Measurements from ENCODE around the gene ACTR1A. TPM values are rescaled to one million over a fixed set of nuclear protein-coding genes. Genes with fewer than 3 reads are reported as not detected.

ACTR1A gene
- total and polyA plus RNA-seq, 7 experiments from 2014 or later, result 47.5 to 69.4 (median 58.9) TPM

DNA sequence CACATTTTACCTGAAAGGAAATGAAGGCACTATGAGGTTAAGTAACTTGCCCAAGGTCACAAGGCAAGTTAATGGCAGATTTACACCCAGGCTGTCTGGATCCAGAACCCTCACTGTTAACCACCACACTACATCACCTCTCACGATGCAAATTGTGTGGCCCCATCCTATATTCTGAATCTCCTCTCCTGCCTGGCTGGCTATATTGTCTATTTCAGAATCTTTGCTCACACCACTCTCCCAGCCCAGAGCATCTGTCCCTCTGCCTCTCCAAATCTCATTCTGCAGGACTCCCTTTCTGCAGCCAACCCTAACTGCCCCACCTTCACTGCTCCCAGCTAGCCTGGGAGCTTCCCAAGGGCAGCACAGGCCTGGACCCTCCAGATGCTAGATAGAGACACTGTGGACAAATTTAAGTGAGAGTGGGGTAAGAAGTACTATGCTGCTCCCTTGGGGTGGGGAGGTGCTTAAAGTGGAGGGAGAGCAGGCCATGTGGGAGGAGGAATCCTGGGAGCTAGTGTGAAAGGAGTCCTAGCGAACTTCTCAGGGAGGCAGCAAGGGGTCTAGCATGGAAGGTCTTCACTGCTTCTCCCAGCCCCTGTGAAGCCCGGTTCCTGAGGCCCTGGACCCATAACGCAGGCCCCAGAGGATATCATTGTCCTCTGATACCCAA is 70.9 kb downstream of the ACTR1A start:
- Mint-ChIP-seq H3K4me3 (peak overlapping the region; percentile 81 to 96 (median 93)), H3K27me3 (no peaks in the 10 kb centered on the region), H3K9me3 (peaks cover 0 to 6% (median 0%) of the 10 kb centered on the region in 11 donors), H3K36me3 (peaks cover 0 to 3% (median 0%) of the 10 kb centered on the region in 5 donors), H3K27ac (peak overlapping the region; percentile 77 to 97 (median 92)), H3K4me1 (peaks cover 33 to 52% (median 43%) of the 10 kb centered on the region in 7 donors)
- Histone ChIP-seq H3K4me3 (ENCODE audit: low read length) (peak overlapping the region; percentile 96), H3K9me3 (ENCODE audit: control insufficient read depth in 2 of 3, low read length in 3 of 3) (no peaks in the 10 kb centered on the region), H3K36me3 (ENCODE audit: control insufficient read depth in 2 of 3, insufficient read depth in 3 of 3, low read length in 3 of 3) (peaks cover 0 to under 1% (median 0%) of the 10 kb centered on the region in 3 experiments), H3K4me1 (ENCODE audit: control insufficient read depth in 2 of 2, insufficient read depth in 2 of 2, low read length in 2 of 2) (peaks cover 28 to 43% of the 10 kb centered on the region in 2 donors), H3K27ac (ENCODE audit: low read depth, low read length) (peak overlapping the region; percentile 80), H3K27me3 (ENCODE audit: control insufficient read depth in 2 of 2, insufficient read depth in 2 of 2, low read length in 2 of 2) (no peaks in the 10 kb centered on the region)
- intact Hi-C loops (cut with micrococcal nuclease), result loop anchor here (1.0 to 10.0 kb wide), 8 partner anchors 10 to 617 kb away; partner anchors contain the start of genes ACTR1A (in 2 of the 2), NOLC1 (in 1 of the 2) and OGA (in 1 of the 2)
- ChIA-PET POLR2A (interaction anchor here (1.0 to 8.1 kb wide), 10 partner anchors 9 to 213 kb away, joined by 3 to 157 read pairs (median 6); partner anchors contain the start of genes ACTR1A, C10orf95, FBXL15 and TRIM8), CTCF (interaction anchor here (1.3 to 2.2 kb wide), 3 partner anchors 10 to 71 kb away, joined by 3 to 20 read pairs (median 9); partner anchors contain the start of genes ACTR1A and FBXL15)
- DNase-seq (no peak), ATAC-seq (no peak)

DNA sequence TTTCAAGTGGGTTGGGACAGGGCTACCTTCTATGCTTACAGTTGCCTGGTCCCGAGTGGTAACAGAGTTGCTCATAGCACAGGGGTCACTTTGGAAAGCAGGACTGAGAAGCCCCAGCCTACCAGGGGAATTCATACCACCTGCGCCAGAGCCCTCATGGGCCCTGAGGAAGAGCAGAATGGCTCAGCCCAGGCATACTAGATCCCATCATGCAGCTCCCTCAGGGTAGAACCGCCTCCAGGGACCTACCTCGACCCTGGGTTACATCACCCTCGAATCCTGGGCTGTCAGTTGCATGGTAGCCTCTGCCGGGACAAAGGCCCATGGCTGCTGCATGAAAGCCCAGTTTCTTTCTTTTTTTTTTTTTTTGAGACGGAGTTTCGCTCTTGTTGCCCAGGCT is 73.0 kb downstream of the ACTR1A start:
- Mint-ChIP-seq H3K36me3 (peaks cover 0 to 7% (median 0%) of the 10 kb centered on the region in 5 donors), H3K27me3 (no peaks in the 10 kb centered on the region), H3K4me3 (no peak overlapping the region), H3K4me1 (peaks cover 16 to 38% (median 31%) of the 10 kb centered on the region in 7 donors), H3K27ac (peak overlapping the region in 1 of 9 donors; percentile 28), H3K9me3 (peaks cover 0 to 6% (median 0%) of the 10 kb centered on the region in 11 donors)
- H3K36me3 ChIP-seq (ENCODE audit: control insufficient read depth in 2 of 3, insufficient read depth in 3 of 3, low read length in 3 of 3), result peaks cover 0 to 9% (median 0%) of the 10 kb centered on the region in 3 experiments
- no peak overlapping the region for H3K4me3 ChIP-seq (ENCODE audit: low read length)
- H3K4me1 ChIP-seq (ENCODE audit: control insufficient read depth in 2 of 2, insufficient read depth in 2 of 2, low read length in 2 of 2), result peaks cover 13 to 27% of the 10 kb centered on the region in 2 donors
- no peak overlapping the region for H3K27ac ChIP-seq (ENCODE audit: low read depth, low read length)
- ChIA-PET POLR2A (interaction anchor here (1.1 kb wide), 1 partner anchor 33 kb away, joined by 3 read pairs; no protein-coding TSS in a partner anchor), CTCF (no interaction called here)
- ATAC-seq, result no peak
- no peak for DNase-seq
- H3K9me3 ChIP-seq (ENCODE audit: control insufficient read depth in 2 of 3, low read length in 3 of 3), result no peaks in the 10 kb centered on the region
- H3K27me3 ChIP-seq (ENCODE audit: control insufficient read depth in 2 of 2, insufficient read depth in 2 of 2, low read length in 2 of 2), result no peaks in the 10 kb centered on the region
- intact Hi-C loops (cut with micrococcal nuclease), result no loop called here

Small RNAs within 50 kb of the gene (microRNA-seq; reads per million reads assigned to microRNA genes)
- 34,928 reads per million, percentile 96 among the genes with 10 or more reads in this experiment for gene MIR146B (ENCODE audit: borderline microRNAs expressed)

Other genes starting within 250 kb of the ACTR1A start
- 100 to 1,000 TPM; 146 to 271 (median 222) TPM for gene NFKB2, start 107.0 kb downstream of the ACTR1A start, total RNA-seq
- 10 to 100 TPM in 1 of 2 donors, 1 to 10 TPM in 1; 8.7 to 13.1 TPM for gene NFKB2, start 107.0 kb downstream of the ACTR1A start, polyA plus RNA-seq
- 10 to 100 TPM in 3 of 5 experiments, 1 to 10 TPM in 2; 3.5 to 16.9 (median 11.2) TPM for gene PSD, start 83.9 kb downstream of the ACTR1A start, total RNA-seq
- 1 to 10 TPM; 3.9 to 4.5 TPM for gene PSD, start 83.9 kb downstream of the ACTR1A start, polyA plus RNA-seq
- 10 to 100 TPM; 10.8 to 21.0 (median 14.1) TPM for gene FBXL15, start 81.9 kb downstream of the ACTR1A start, total RNA-seq
- 10 to 100 TPM; 26.7 to 40.4 TPM for gene FBXL15, start 81.9 kb downstream of the ACTR1A start, polyA plus RNA-seq
- 10 to 100 TPM; 27.0 to 69.0 (median 31.9) TPM for gene CUEDC2, start 70.1 kb downstream of the ACTR1A start, total RNA-seq
- 10 to 100 TPM; 60.1 to 67.2 TPM for gene CUEDC2, start 70.1 kb downstream of the ACTR1A start, polyA plus RNA-seq
- under 1 TPM in 4 of 5 experiments, not detected in 1; 0.19 to 0.78 (median 0.51) TPM for gene C10orf95, start 51.2 kb downstream of the ACTR1A start, total RNA-seq
- under 1 TPM; 0.32 to 0.41 TPM for gene C10orf95, start 51.2 kb downstream of the ACTR1A start, polyA plus RNA-seq
- 10 to 100 TPM; 10.7 to 17.5 (median 16.1) TPM for gene SUFU, start 1.3 kb upstream of the ACTR1A start, total RNA-seq
- gene SUFU, start 1.3 kb upstream of the ACTR1A start, polyA plus RNA-seq, result 10 to 100 TPM in 1 of 2 donors, 1 to 10 TPM in 1; 2.9 to 10.8 TPM
- 10 to 100 TPM; 55.2 to 88.7 (median 59.1) TPM for gene TRIM8, start 141.8 kb upstream of the ACTR1A start, total RNA-seq
- 10 to 100 TPM; 23.9 to 50.5 TPM for gene TRIM8, start 141.8 kb upstream of the ACTR1A start, polyA plus RNA-seq
- gene ARL3, start 211.7 kb upstream of the ACTR1A start, total RNA-seq, result 1 to 10 TPM; 1.3 to 5.1 (median 2.9) TPM
- 1 to 10 TPM; 2.2 to 3.4 TPM for gene ARL3, start 211.7 kb upstream of the ACTR1A start, polyA plus RNA-seq
- gene SFXN2, start 211.9 kb upstream of the ACTR1A start, total RNA-seq, result 10 to 100 TPM; 11.6 to 32.1 (median 26.8) TPM
- 10 to 100 TPM; 11.4 to 17.5 TPM for gene SFXN2, start 211.9 kb upstream of the ACTR1A start, polyA plus RNA-seq
- 10 to 100 TPM; 20.5 to 37.9 (median 34.1) TPM for gene WBP1L, start 241.2 kb upstream of the ACTR1A start, total RNA-seq
- gene WBP1L, start 241.2 kb upstream of the ACTR1A start, polyA plus RNA-seq, result 10 to 100 TPM; 19.4 to 30.3 TPM